ENCODE measurements around the gene SHB.

Gene SHB

GRCh38 chr9:37936965-37937364 is 132.1 kb downstream of the SHB start:
- Histone ChIP-seq H3K9ac (ENCODE audit: low read depth in 1 of 2, low read length in 2 of 2) (no peak overlapping the region), H3K27me3 (ENCODE audit: control insufficient read depth in 1 of 2, insufficient read depth in 2 of 2, low read length in 2 of 2) (no peaks in the 10 kb centered on the region), H3K4me3 (ENCODE audit: low read depth in 1 of 2, low read length in 2 of 2) (no peak overlapping the region), H3K4me1 (ENCODE audit: control insufficient read depth in 1 of 2, insufficient read depth in 2 of 2, low read length in 2 of 2) (no peaks in the 10 kb centered on the region), H3K9me3 (ENCODE audit: control insufficient read depth in 1 of 2, low read length in 2 of 2) (no peaks in the 10 kb centered on the region), H3K36me3 (ENCODE audit: control insufficient read depth in 1 of 2, insufficient read depth in 2 of 2, low read length in 2 of 2) (peaks cover 0 to 6% of the 10 kb centered on the region in 2 donors), H3K27ac (ENCODE audit: low read depth, low read length) (no peak overlapping the region)

- no peak overlapping the region for H3K4me3 ChIP-seq (ENCODE audit: low read depth in 1 of 2, low read length in 2 of 2)
- H3K27me3 ChIP-seq (ENCODE audit: control insufficient read depth in 1 of 2, insufficient read depth in 2 of 2, low read length in 2 of 2), result no peaks in the 10 kb centered on the region
- H3K4me1 ChIP-seq (ENCODE audit: control insufficient read depth in 1 of 2, insufficient read depth in 2 of 2, low read length in 2 of 2), result no peaks in the 10 kb centered on the region
- H3K36me3 ChIP-seq (ENCODE audit: control insufficient read depth in 1 of 2, insufficient read depth in 2 of 2, low read length in 2 of 2), result peaks cover 0 to 6% of the 10 kb centered on the region in 2 donors
- no peaks in the 10 kb centered on the region for H3K9me3 ChIP-seq (ENCODE audit: control insufficient read depth in 1 of 2, low read length in 2 of 2)
- no peak overlapping the region for H3K9ac ChIP-seq (ENCODE audit: low read depth in 1 of 2, low read length in 2 of 2)
- no peak overlapping the region for H3K27ac ChIP-seq (ENCODE audit: low read depth, low read length)
These were observed 132.7 kb downstream of the SHB start for GRCh38 chr9:37936376-37936775.

- Histone ChIP-seq H3K36me3 (ENCODE audit: control insufficient read depth in 1 of 2, insufficient read depth in 2 of 2, low read length in 2 of 2) (peaks cover 0 to 6% of the 10 kb centered on the region in 2 donors), H3K27me3 (ENCODE audit: control insufficient read depth in 1 of 2, insufficient read depth in 2 of 2, low read length in 2 of 2) (no peaks in the 10 kb centered on the region), H3K9ac (ENCODE audit: low read depth in 1 of 2, low read length in 2 of 2) (no peak overlapping the region), H3K4me3 (ENCODE audit: low read depth in 1 of 2, low read length in 2 of 2) (no peak overlapping the region), H3K27ac (ENCODE audit: low read depth, low read length) (no peak overlapping the region), H3K9me3 (ENCODE audit: control insufficient read depth in 1 of 2, low read length in 2 of 2) (no peaks in the 10 kb centered on the region), H3K4me1 (ENCODE audit: control insufficient read depth in 1 of 2, insufficient read depth in 2 of 2, low read length in 2 of 2) (no peaks in the 10 kb centered on the region)
These were observed 133.9 kb downstream of the SHB start for GRCh38 chr9:37935096-37935495.

- Histone ChIP-seq H3K36me3 (ENCODE audit: control insufficient read depth in 1 of 2, insufficient read depth in 2 of 2, low read length in 2 of 2) (peaks cover 0 to 5% of the 10 kb centered on the region in 2 donors), H3K9me3 (ENCODE audit: control insufficient read depth in 1 of 2, low read length in 2 of 2) (no peaks in the 10 kb centered on the region), H3K9ac (ENCODE audit: low read depth in 1 of 2, low read length in 2 of 2) (no peak overlapping the region), H3K4me1 (ENCODE audit: control insufficient read depth in 1 of 2, insufficient read depth in 2 of 2, low read length in 2 of 2) (peaks cover 13 to 15% of the 10 kb centered on the region in 2 donors), H3K27me3 (ENCODE audit: control insufficient read depth in 1 of 2, insufficient read depth in 2 of 2, low read length in 2 of 2) (no peaks in the 10 kb centered on the region), H3K4me3 (ENCODE audit: low read depth in 1 of 2, low read length in 2 of 2) (no peak overlapping the region), H3K27ac (ENCODE audit: low read depth, low read length) (no peak overlapping the region)
These were observed 137.4 kb downstream of the SHB start for GRCh38 chr9:37931592-37931991.

GRCh38 chr9:37929441-37929895 is 139.6 kb downstream of the SHB start:
- Histone ChIP-seq H3K4me1 (ENCODE audit: control insufficient read depth in 1 of 2, insufficient read depth in 2 of 2, low read length in 2 of 2) (peaks cover 15 to 24% of the 10 kb centered on the region in 2 donors), H3K9ac (ENCODE audit: low read depth in 1 of 2, low read length in 2 of 2) (no peak overlapping the region), H3K36me3 (ENCODE audit: control insufficient read depth in 1 of 2, insufficient read depth in 2 of 2, low read length in 2 of 2) (peaks cover 0 to 2% of the 10 kb centered on the region in 2 donors), H3K9me3 (ENCODE audit: control insufficient read depth in 1 of 2, low read length in 2 of 2) (no peaks in the 10 kb centered on the region), H3K4me3 (ENCODE audit: low read depth in 1 of 2, low read length in 2 of 2) (no peak overlapping the region), H3K27me3 (ENCODE audit: control insufficient read depth in 1 of 2, insufficient read depth in 2 of 2, low read length in 2 of 2) (no peaks in the 10 kb centered on the region), H3K27ac (ENCODE audit: low read depth, low read length) (no peak overlapping the region)

- Histone ChIP-seq H3K4me1 (ENCODE audit: control insufficient read depth in 1 of 2, insufficient read depth in 2 of 2, low read length in 2 of 2) (peaks cover 15 to 26% of the 10 kb centered on the region in 2 donors), H3K27ac (ENCODE audit: low read depth, low read length) (no peak overlapping the region), H3K36me3 (ENCODE audit: control insufficient read depth in 1 of 2, insufficient read depth in 2 of 2, low read length in 2 of 2) (peaks cover 0 to 2% of the 10 kb centered on the region in 2 donors), H3K9ac (ENCODE audit: low read depth in 1 of 2, low read length in 2 of 2) (no peak overlapping the region), H3K27me3 (ENCODE audit: control insufficient read depth in 1 of 2, insufficient read depth in 2 of 2, low read length in 2 of 2) (no peaks in the 10 kb centered on the region), H3K4me3 (ENCODE audit: low read depth in 1 of 2, low read length in 2 of 2) (no peak overlapping the region), H3K9me3 (ENCODE audit: control insufficient read depth in 1 of 2, low read length in 2 of 2) (no peaks in the 10 kb centered on the region)
These were observed 140.2 kb downstream of the SHB start for GRCh38 chr9:37928552-37929430.

- Histone ChIP-seq H3K27me3 (ENCODE audit: control insufficient read depth in 1 of 2, insufficient read depth in 2 of 2, low read length in 2 of 2) (no peaks in the 10 kb centered on the region), H3K36me3 (ENCODE audit: control insufficient read depth in 1 of 2, insufficient read depth in 2 of 2, low read length in 2 of 2) (peaks cover 0 to 2% of the 10 kb centered on the region in 2 donors), H3K9me3 (ENCODE audit: control insufficient read depth in 1 of 2, low read length in 2 of 2) (no peaks in the 10 kb centered on the region), H3K4me3 (ENCODE audit: low read depth in 1 of 2, low read length in 2 of 2) (no peak overlapping the region), H3K9ac (ENCODE audit: low read depth in 1 of 2, low read length in 2 of 2) (peak overlapping the region in 1 of 2 donors; percentile 18), H3K27ac (ENCODE audit: low read depth, low read length) (no peak overlapping the region), H3K4me1 (ENCODE audit: control insufficient read depth in 1 of 2, insufficient read depth in 2 of 2, low read length in 2 of 2) (peaks cover 17 to 28% of the 10 kb centered on the region in 2 donors)
These were observed 141.2 kb downstream of the SHB start for GRCh38 chr9:37927601-37928551.

- H3K9ac ChIP-seq (ENCODE audit: low read depth in 1 of 2, low read length in 2 of 2), result no peak overlapping the region
- H3K4me1 ChIP-seq (ENCODE audit: control insufficient read depth in 1 of 2, insufficient read depth in 2 of 2, low read length in 2 of 2), result peaks cover 25 to 34% of the 10 kb centered on the region in 2 donors
- no peaks in the 10 kb centered on the region for H3K27me3 ChIP-seq (ENCODE audit: control insufficient read depth in 1 of 2, insufficient read depth in 2 of 2, low read length in 2 of 2)
These were observed 141.9 kb downstream of the SHB start for GRCh38 chr9:37927132-37927531.

GRCh38 chr9:37926737-37927118 is 142.3 kb downstream of the SHB start:
- Histone ChIP-seq H3K4me1 (ENCODE audit: control insufficient read depth in 1 of 2, insufficient read depth in 2 of 2, low read length in 2 of 2) (peaks cover 25 to 34% of the 10 kb centered on the region in 2 donors), H3K4me3 (ENCODE audit: low read depth in 1 of 2, low read length in 2 of 2) (no peak overlapping the region), H3K9me3 (ENCODE audit: control insufficient read depth in 1 of 2, low read length in 2 of 2) (no peaks in the 10 kb centered on the region), H3K27me3 (ENCODE audit: control insufficient read depth in 1 of 2, insufficient read depth in 2 of 2, low read length in 2 of 2) (no peaks in the 10 kb centered on the region), H3K27ac (ENCODE audit: low read depth, low read length) (no peak overlapping the region), H3K9ac (ENCODE audit: low read depth in 1 of 2, low read length in 2 of 2) (no peak overlapping the region), H3K36me3 (ENCODE audit: control insufficient read depth in 1 of 2, insufficient read depth in 2 of 2, low read length in 2 of 2) (peaks cover 0 to 2% of the 10 kb centered on the region in 2 donors)

More at GRCh38 chr9:37927132-37927531, 141.9 kb downstream of the SHB start:
- Histone ChIP-seq H3K9me3 (ENCODE audit: control insufficient read depth in 1 of 2, low read length in 2 of 2) (no peaks in the 10 kb centered on the region), H3K36me3 (ENCODE audit: control insufficient read depth in 1 of 2, insufficient read depth in 2 of 2, low read length in 2 of 2) (peaks cover 0 to 2% of the 10 kb centered on the region in 2 donors), H3K4me3 (ENCODE audit: low read depth in 1 of 2, low read length in 2 of 2) (no peak overlapping the region), H3K27ac (ENCODE audit: low read depth, low read length) (no peak overlapping the region)
